Cardiac septum (tissue), 1 donor: ENCODE data around the gene ZP2. TPM values are rescaled to one million over a fixed set of nuclear protein-coding genes. Genes with fewer than 3 reads are reported as not detected.
"Not testable (repeated sequence)": the region's sequence is repeated elsewhere in the genome, so short reads cannot be mapped to it uniquely, and the experiment has no call there.

Experiments
- DNase-seq: peaks from one replicate; pipeline ENCODE4 v3.0.0-alpha.2; 2020; ENCODE audit warnings: low spot score
- intact Hi-C: fragments of 100-400 bp; cut with DNase I; formaldehyde crosslinking; loops from one replicate; pipeline ENCODE4 v1.14.0; 2022
- total RNA-seq: library from RNA; stranded (reverse); fragmentation: NEBNext Ultra II Directional; extraction: Animal tissue kit (Norgen Biotek cat#: 25700); gene quantifications from one replicate; pipeline ENCODE4 v1.2.1, GENCODE V29; 2021
- donor health status: DM: no; HTN: no; CAD: no.

The ZP2 gene
- total RNA-seq, 1 donor from 2014 or later: not detected

DNA sequence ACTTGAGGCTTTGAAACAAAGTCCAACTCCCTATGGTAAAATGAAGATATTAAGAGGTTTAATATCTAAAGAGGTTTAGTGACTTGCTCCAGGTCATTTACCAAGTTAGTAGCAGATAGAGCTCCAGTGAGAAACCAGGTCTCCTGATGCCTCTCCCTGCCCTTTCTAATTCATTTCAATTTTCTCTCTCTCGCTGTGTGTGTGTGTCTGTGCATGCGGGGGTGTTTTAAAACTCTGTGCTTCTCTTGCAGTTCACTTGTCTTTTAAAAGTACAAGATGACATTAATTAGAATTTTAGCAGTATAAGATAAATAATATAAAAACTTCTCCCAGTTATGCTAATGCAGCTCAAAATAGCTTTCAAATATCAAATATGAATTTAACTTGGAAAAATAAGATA lies 8.2 kb upstream of the ZP2 start:
- DNase-seq: no peak
- intact Hi-C loops: no loop called here

DNA sequence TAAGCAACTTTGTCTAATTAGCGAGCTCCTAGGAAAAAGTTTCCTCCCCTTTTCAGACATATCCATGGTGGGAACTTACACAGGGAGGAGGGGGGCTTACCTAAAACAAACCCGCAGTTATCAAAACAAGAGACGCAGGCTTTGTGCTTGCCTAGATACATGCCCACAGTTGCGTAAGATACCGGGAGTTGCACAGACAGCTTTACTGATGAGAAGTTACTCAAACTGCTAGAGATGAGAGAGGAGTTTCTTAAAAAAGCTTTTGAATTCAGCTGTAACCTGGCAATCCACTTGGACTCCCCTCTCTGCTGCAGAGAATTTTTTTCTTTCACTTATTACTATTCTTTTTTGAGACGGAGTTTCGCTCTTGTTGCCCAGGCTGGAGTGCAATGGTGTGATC lies 6.8 kb upstream of the ZP2 start:
- no peak for DNase-seq
- intact Hi-C loops: no loop called here

DNA sequence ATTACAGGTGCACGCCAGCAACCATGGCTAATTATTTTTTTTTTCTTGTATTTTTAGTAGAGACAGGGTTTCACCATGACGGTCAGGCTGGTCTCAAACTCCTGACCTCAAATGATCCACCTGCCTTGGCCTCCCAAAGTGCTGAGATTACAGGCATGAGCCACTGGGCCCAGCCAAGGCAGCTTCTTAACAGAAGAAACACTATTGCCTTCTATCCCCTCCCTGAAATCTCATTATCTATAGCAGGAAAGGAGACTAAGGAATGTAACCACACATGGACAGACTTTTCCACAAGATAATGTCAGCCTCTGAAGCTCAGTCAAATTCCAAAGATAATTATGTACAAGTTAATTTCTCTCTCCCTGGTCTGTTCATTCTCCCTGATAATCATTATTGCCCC lies 5.7 kb upstream of the ZP2 start:
- DNase-seq: no peak
- intact Hi-C loops: no loop called here

DNA sequence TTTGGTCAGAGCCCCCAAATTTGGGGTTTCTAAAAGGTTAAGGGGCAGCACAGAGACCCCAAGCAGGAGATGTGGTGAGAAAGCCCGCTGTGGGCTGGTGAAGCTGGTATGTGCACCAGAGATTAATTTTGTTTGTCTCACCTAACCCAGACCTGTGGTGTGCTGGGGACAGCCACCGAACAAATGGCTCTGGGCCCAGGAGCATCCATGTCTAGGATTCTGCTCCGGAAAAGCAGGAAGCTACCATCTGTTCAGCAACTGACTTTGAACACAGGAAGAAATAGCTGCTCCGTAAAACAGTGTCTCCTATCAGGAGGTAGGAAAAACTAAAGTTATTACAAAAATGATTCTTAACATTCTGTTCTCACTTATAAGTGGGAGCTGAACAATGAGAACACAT lies 2.7 kb upstream of the ZP2 start:
- DNase-seq: no peak
- intact Hi-C loops: no loop called here

DNA sequence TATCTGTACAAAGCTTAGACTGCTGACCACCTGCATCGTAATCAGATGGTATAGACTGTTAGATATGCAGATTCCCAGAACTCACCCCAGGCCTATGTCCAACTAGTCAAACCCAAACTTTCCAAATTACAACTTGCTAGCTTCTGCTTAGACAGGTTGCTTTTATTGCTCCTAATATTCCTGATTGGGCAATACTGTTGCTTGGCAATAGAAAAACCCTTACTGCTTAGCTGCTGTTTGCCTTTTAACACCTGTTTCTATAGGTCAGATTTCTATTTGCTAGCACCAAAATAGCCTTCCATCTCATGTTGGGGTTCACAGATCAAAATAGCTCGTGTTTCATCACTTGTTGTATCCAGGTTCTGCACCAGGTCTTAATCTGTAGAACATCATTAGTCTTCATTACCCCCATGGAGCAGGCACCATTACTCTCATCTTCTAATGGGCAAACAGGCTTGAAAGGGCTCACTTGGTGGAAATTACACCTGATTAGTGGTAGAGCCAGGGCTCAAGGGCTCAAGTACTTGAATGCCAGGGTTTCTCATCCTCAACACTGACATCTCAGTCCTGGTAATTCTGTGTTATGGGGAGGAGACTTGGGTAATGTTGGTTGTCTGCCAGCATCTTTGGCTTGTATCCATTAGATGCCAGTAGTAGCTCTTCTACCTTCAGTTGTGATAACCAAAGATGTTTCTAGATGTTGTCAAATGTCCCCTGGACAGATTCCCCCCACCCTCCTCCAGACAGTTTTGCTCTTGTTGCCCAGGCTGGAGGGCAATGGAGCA lies 2.7 kb downstream of the ZP2 start:
- DNase-seq: no peak
- intact Hi-C loops: no loop called here

DNA sequence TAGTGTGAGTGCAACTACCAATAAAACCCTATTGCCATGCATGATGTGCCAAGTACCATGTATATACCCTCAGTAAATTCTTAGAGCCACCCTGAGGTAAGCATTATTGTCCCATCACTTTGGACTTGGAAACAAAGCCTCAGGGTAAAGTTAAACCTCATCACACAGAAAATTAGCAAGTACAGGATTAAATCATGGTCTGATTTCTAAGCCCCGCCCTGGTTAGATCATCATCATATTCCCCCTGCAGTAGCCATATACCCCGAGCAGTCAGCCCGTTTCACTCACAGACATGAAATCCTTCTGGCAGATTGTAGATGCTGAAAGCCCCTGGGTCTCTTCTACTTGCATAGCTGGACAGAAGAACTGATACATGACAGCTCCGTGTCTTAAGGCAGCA lies 4.8 kb downstream of the ZP2 start:
- intact Hi-C loops: no loop called here
- no peak for DNase-seq

DNA sequence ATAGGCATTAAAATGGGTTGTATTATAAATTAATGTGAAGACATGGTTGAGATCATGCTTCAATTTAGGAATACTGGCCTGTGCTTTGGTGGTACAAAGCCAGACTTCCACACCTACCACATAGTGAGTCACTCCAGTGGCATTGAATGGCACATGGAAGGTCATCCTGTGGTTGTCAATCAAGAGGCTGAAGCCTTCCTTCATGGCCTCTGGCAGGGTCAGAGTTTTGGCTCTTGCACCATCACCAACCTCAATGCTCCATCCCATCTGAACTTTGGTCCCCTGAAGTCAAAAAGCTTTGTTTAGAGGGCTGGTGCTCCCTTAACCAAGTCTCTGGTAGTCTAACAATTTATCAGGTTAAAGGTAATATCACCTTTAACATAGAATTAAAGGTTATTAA lies 6.1 kb downstream of the ZP2 start:
- DNase-seq: no peak
- intact Hi-C loops: no loop called here

DNA sequence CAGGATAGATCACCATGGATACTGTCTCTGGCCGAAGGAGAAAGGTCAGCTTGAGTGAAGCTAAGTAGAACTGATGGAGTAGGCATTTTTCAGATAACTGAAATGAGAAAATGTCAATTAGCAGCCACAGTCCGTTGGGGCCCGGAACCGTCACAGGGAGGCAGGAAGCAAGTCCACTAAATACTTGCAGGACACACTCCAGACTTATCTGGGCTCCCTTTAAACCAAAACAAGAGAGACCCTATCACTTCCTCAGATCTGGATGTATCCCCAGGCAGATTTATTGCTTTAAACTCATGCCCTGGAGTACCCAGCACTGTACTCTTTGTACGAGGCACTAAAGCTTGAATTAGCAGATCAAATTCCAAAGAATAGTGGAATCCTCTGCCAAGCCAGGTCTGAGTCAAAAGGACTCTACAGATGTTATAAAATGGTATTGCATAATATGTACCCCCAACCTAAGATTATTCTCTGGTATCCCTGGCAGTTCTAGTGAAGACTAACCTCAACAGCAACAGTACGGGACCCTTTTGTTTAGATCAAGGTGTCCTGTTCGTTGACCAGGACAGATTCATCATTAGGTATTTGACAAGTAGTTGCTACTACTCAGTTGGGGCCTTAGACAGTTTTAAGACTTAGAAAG lies 8.1 kb downstream of the ZP2 start:
- intact Hi-C loops: no loop called here
- DNase-seq: no peak

DNA sequence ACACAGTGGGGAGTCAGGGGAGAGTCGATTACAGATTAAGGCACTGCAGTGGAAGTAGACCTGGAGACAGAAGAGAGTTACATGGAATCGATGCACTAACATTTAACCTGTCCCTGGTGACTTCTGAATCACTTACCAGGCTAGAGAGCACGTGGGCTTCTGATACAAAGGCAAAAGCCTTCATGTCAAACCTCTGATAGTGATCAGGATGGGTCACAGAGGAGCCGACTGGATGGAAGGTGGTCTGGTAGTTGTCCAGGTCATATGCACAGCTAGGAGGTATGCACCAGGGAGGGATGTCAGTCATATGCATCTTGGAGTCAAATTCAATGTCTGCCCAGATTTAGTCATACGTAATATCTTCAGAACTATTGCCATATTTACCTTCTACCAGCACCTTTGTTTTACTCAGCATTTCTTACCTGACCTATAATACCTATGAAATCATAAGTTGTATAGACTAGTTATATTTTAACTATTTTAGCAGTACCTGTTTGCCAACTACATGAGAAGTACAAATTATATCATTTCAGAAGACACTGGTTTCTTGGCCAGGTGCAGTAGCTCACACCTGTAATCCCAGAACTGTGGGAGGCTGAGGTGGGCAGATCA lies 11.7 kb downstream of the ZP2 start:
- intact Hi-C loops: no loop called here
- no peak for DNase-seq

DNA sequence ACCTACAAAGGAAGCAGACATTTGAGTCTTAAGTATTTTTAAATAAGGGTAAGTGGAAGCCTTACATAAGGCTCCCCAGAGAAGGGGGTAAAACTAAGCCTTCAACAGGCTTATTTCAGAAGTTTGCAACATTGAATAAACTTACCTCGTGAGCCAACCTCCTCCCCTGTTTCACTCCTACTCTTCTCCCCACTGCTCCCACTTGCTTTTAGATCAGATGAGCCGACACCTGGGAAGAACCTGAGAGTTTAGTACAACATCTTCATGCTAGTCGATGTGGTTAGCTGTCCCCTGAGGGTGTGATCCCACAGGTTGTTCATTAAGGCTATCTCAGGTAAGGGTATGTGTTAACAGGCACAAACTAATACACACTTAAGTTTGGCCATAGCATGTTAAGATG lies 13.8 kb downstream of the ZP2 start:
- intact Hi-C loops: no loop called here
- DNase-seq: no peak

DNA sequence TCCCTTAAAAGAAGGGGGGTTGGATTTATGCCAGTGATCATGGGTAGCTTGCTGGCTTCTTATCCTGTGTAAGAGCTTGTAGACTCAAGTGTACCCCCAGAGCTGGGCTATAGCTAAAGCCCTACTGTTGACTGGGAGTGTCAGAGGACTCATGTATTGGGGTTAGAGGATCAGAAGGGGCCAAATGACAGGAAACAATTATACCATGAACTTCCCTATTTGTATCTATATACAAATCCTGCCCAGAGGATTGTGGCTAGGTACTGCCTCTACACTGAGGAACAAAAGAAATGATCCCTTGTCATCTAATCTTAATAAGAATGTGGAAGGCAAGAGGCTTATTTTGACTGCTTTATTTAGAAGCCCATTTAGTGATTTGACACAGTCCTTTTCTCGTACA lies 14.3 kb downstream of the ZP2 start:
- no peak for DNase-seq
- intact Hi-C loops: no loop called here

DNA sequence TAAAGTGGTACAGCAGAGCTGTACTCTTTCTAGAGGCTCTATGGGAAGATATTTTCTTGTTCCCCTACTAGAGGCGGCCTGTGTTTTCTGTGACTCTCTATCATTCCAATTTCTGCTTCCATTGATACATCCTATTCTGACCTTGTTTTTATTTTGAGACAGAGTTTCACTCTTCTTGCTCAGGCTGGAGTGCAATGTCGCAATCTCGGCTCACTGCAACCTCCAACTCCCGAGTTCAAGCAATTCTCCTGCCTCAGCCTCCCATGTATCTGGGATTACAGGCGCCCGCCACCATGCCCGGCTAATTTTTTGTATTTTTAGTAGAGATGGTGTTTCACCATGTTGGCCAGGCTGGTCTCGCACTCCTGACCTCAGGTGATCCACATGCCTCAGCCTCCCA lies 16.0 kb downstream of the ZP2 start:
- DNase-seq, intact Hi-C loops: not testable (repeated sequence)

DNA sequence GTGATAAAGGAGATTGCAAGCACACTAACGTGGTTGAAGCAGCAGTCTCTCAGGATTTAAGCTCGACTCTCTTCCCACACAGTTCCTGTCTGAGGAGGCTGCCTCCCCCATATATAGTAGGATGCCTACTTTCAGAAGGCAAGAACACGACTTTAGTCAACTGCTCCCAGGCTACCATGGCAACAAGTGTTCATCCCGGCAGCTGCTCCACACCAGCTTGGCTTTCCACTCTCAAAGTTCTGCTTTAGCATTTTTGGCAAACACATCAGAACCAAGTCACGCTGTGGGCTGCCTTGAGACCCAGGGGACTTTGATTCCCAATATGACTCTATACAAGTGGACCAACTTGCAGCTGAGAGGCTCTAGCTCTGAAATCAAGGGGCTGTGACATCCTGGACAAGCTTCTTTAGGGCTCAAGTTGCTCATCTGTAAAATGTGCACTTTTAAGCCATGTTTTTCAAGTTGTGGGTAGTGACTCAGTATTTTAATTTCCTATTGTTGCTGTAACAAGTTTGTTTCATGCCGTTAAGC lies 16.5 kb downstream of the ZP2 start:
- no peak for DNase-seq
- intact Hi-C loops: no loop called here

DNA sequence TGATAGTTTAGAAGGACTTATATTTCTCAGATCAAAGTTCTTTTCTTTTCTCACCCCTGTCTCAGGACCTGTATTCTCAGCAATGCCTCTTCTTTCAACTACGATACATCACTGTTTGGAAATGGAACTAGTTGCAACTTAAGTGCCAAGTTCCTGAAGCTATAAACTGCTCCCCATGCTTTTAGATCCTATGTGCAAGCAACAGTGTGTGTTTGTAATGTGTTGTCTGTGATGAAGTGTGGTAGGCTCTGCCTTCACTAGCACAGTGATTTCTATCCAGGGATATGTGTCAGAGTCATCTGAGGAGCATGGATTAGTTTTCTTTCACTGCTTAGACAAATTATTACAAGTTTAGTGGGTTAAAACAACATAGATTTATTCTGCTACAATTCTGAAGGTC lies 18.4 kb downstream of the ZP2 start:
- intact Hi-C loops: no loop called here
- no peak for DNase-seq

DNA sequence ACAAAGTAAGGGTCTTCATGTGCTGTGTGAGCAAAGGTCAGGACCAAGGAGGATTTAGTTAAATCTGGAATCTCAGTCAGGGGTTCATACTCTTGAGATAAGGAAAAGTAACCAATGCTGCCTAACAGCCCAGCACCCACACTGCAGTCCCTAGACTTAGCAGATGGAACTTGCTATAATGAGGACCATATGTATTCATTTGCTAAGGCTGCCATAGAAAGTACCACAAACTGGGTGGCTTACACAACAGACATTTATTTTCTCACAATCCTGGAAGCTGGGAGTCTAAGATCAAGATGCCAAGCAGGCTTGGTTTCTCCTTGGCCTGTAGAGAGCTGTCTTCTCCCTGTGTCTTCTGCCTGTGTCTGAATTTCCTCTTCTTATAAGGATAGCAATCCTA lies 20.8 kb downstream of the ZP2 start:
- intact Hi-C loops: no loop called here
- DNase-seq: no peak

DNA sequence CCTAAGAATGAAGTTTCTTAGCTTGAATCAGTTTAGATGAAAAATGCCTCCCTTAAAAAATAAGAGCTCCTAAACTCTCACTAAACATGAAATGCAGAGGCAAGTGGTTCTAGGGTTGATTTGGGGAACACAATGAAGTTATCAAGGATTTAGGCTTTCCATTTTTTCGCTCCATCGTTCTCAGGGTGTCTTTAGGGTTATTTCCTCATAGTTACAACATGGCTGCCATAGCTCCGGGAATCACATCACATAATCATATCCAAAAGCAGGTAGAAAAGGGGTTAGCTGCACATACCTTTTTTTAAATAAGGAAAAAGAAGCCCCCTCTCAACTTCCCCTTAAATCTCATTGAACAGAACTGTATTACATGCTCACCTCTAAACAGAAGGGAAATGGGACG lies 21.4 kb downstream of the ZP2 start:
- DNase-seq: no peak
- intact Hi-C loops: no loop called here

DNA sequence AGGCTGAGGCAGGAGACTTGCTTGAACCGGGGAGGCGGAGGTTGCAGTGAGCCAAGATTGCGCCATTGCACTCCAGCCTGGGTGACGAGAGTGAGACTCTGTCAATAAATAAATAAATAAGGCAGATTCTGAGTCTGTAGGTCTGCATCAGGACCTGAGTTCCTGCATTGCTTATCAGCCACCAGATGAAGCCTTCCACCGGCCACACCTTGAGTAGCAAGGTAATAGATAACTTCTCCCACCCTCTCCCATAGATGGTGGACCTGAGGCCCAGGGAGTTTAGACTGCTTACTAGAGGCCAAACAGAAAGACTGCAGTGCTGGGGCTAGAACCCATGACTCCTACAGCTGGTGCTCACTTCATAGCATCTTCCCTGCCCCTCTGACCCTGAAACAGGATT lies 22.1 kb downstream of the ZP2 start:
- intact Hi-C loops: no loop called here
- DNase-seq: no peak

DNA sequence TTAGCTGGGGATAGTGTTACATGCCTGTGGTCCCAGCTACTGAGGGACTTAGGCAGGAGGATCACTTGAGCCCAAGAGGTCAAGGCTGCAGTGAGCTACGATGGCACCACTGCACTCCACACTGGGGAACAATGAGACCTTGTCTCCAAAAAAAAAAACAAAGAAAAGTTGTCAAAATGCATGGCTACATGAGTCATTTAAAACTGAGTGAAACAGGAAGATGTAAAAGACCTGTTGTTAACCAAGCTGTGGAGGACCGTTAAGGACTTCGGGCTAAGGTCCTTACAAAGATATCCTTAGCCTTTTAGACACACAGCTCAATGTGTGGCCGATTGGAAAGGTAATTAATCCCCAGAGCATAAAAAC lies 25.1 kb downstream of the ZP2 start:
- intact Hi-C loops: no loop called here
- DNase-seq: no peak

DNA sequence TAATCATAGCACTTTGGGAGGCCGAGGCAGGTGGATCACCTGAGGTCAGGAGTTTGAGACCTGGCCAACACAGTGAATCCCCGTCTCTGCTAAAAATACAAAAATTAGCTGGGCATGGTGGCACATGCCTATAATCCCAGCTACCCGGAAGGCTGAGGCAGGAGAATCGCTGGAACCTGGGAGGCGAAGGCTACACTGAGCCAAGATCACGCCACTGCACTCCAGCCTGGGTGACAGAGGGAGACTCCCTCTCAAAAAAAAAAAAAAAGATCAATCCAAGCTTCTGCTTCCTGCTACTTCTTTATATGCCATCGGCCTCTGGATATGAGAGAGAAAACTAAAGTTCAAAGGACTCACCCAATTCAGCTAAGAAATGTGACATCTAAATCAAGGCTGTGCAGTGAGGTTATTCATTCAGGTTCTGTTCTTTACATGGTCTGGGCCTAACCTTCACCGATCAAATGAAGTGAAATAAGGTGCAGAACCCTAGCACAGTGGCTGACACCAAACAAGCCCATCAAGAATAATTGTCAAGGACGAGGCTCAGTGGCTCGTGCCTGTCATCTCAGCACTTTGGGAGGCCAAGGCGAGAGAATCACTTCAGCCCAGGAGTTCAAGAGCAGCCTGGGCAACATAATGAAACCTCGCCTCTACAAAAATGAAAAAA lies 25.6 kb downstream of the ZP2 start:
- intact Hi-C loops: no loop called here
- DNase-seq: no peak

DNA sequence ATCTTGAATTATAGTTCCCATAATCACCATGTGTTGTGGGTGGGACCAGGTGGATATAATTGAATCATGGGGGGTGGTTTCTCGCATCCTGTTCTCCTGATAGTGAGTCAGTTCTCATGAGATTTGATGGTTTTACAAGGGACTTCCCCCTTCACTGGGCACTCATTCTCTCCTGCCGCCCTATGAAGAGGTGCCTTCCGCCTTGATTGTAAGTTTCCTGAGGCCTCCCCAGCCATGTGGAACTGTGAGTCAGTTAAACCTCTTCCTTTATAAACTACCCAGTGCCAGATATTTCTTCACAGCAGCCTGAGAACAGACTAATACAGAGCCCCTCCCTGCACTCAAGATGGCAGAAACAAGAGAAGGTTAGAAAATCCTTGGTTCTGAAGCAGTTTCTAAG lies 26.5 kb downstream of the ZP2 start:
- DNase-seq: no peak
- intact Hi-C loops: no loop called here

DNA sequence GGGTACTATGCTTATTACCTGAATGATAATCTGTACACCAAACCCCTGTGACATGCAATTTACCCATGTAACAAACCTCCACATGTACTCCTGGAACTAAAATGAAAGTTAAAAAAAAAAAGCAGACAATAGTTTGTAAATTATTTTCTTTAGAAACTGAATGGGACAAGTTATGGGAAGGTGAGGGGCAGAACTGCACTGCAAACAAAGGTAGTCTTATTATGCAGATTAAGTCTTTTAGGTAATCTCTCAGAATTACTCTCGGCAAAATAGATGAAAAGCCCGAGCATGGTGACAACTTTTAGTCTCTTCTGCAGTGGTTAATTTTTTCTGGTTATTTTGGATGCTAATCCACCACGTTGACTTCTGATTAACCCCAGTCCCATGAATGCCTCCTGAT lies 27.4 kb downstream of the ZP2 start:
- intact Hi-C loops: no loop called here
- no peak for DNase-seq
